Measurements from ENCODE around the gene IL1RAPL2. TPM values are rescaled to one million over a fixed set of nuclear protein-coding genes. Genes with fewer than 3 reads are reported as not detected.

The IL1RAPL2 gene
- total and polyA plus RNA-seq, 10 of the 15 experiments (the other 5 are each of a cell fraction or from before 2014, with no cell fraction given), result 0.19 TPM; not detected in 9

GRCh38 chrX:105349476-105349875 is 783.5 kb downstream of the IL1RAPL2 start (continued):
- TF ChIP-seq RELB (IDR thresholded peaks at IDR 0.05; ENCODE audit: low read depth), result no peak

- BruUV-seq (replicated peaks), result no TSS peak
- Histone ChIP-seq H3K9me3 (replicated peaks; ENCODE audit: control insufficient read depth, insufficient read depth, low read length) (no peaks in the 10 kb centered on the region), H3K4me1 (ENCODE audit: control insufficient read depth, insufficient read depth, low read length) (no peaks in the 10 kb centered on the region), H3K4me2 (ENCODE audit: control insufficient read depth, insufficient read depth) (no peak overlapping the region), H3K9ac (ENCODE audit: control insufficient read depth, insufficient read depth, low read length) (no peak overlapping the region), H3K79me2 (ENCODE audit: control insufficient read depth, insufficient read depth, low read length) (no peaks in the 10 kb centered on the region), H4K20me1 (ENCODE audit: control insufficient read depth, insufficient read depth) (no peaks in the 10 kb centered on the region), H3K36me3 (ENCODE audit: control insufficient read depth in 2 of 2, insufficient read depth in 2 of 2, low read length in 1 of 2) (no peaks in the 10 kb centered on the region), H3K27ac (ENCODE audit: control insufficient read depth, insufficient read depth) (no peak overlapping the region), H2AFZ (ENCODE audit: control insufficient read depth, low read depth, low read length) (no peak overlapping the region), H3K27me3 (replicated peaks in 1 of 2; ENCODE audit: control insufficient read depth in 2 of 2, insufficient read depth in 2 of 2, low read length in 1 of 2) (no peaks in the 10 kb centered on the region), H3K4me3 (no peak overlapping the region)
- ChIA-PET RAD21 (ENCODE audit: unreplicated experiment) (no interaction called here), SMC1A (ENCODE audit: uncharacterized antibody, unreplicated experiment) (no interaction called here), POLR2A (no interaction called here), CTCF (no interaction called here)
- 0% methylated on average over 2 of the region's 2 CpGs for WGBS (ENCODE audit: insufficient coverage, insufficient replicate concordance, low lambda C conversion rate, missing lambda C conversion rate)
- TF ChIP-seq POU2F2 (IDR thresholded peaks at IDR 0.05; ENCODE audit: borderline replicate concordance, low read depth, low read length) (no peak), DPF2 (IDR thresholded peaks at IDR 0.05) (no peak), TARDBP (IDR thresholded peaks at IDR 0.05; ENCODE audit: borderline replicate concordance) (no peak), E4F1 (IDR thresholded peaks at IDR 0.05; ENCODE audit: borderline replicate concordance, partially characterized antibody) (no peak), REST (IDR thresholded peaks at IDR 0.05; ENCODE audit: low read depth, low read length) (no peak), RBBP5 (conservative IDR thresholded peaks at IDR 0.05) (no peak), ASH2L (IDR thresholded peaks at IDR 0.05; ENCODE audit: borderline replicate concordance, low read depth) (no peak), GABPA (IDR thresholded peaks at IDR 0.05; ENCODE audit: low read depth) (no peak), RAD21 (IDR thresholded peaks at IDR 0.05; ENCODE audit: insufficient read depth, low read depth, low read length) (no peak), ZBED1 (IDR thresholded peaks at IDR 0.05; ENCODE audit: borderline replicate concordance) (no peak), RFX5 (IDR thresholded peaks at IDR 0.05; ENCODE audit: low read depth, low read length) (no peak)
- no peak for DNase-seq (ENCODE audit: low read depth, low spot score)
- FAIRE-seq, result no peak
- in situ Hi-C loops (cut with MboI) (no loop called here), intact Hi-C loops (cut with micrococcal nuclease; ENCODE audit: unreplicated experiment) (no loop called here)
- ATAC-seq, result no peak
Observed at GRCh38 chrX:105375816-105376215, 809.8 kb downstream of the IL1RAPL2 start.
